ENCODE results near the gene EPN2.

- TF ChIP-seq PKNOX1 (IDR thresholded peaks at IDR 0.05) = no peak
- no peak for TF ChIP-seq FOXA1 (IDR thresholded peaks at IDR 0.05)
- no peak for TF ChIP-seq HDGF (IDR thresholded peaks at IDR 0.05; ENCODE audit: borderline replicate concordance)
- no peak for TF ChIP-seq ZNF384 (IDR thresholded peaks at IDR 0.05)
- no peak for TF ChIP-seq ARNT (IDR thresholded peaks at IDR 0.05)
Measured at GRCh38 chr17:19374136-19374535, 137.0 kb downstream of the EPN2 start.
